Inflammatory macrophage treated with lipopolysaccharide for 4 hours (primary cell): ENCODE data around the gene TMEM178B.
"Not testable (repeated sequence)": the region's sequence is repeated elsewhere in the genome, so short reads cannot be mapped to it uniquely, and the experiment has no call there.

Source experiments
- DNase-seq: peaks from one replicate; pipeline ENCODE4 v3.0.0-alpha.2; 2020

The TMEM178B gene

GRCh38 chr7:141073641-141074161 lies at the start of gene TMEM178B:
Gene TMEM178B, plus strand, starts transcription at chr7:141074064.
- DNase-seq = no peak

DNA sequence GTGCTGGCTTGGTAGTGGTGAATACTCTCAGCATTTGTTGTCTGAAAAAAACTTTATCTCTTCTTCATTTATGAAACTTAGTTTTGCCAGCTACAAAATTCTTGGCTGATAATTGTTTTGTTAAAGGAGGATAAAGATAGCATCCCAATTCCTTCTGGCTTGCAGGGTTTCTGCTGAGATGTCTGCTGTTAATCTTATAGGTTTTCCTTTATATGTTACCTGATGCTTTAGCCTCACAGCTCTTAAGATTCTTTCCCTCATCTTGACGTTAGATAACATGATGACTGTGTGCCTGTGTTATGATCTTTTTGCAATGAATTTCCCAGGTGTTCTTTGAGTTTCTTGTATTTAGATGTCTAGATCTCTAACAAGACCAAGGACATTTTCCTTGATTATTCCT lies 49.2 kb upstream of the TMEM178B start:
- DNase-seq = no peak

DNA sequence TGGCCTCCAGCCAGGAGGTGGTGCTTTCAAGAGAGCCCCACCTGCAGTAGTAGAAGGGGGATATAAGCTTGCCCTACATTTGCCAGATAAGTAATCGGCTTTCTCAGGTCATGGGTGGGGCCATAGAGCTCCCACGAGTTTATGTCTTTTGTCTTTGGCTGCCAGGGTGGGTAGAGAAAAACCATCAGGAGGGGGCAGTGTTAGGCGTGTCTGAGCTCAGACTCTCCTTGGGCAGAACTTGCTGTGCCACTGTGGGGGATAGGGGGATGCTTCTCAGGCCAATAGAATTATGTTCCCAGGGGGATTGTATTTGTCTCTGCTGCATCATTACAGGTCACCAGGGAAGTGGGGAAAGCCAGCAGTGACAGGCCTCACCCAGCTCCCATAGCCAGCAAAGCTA lies 46.8 kb upstream of the TMEM178B start:
- no peak for DNase-seq

DNA sequence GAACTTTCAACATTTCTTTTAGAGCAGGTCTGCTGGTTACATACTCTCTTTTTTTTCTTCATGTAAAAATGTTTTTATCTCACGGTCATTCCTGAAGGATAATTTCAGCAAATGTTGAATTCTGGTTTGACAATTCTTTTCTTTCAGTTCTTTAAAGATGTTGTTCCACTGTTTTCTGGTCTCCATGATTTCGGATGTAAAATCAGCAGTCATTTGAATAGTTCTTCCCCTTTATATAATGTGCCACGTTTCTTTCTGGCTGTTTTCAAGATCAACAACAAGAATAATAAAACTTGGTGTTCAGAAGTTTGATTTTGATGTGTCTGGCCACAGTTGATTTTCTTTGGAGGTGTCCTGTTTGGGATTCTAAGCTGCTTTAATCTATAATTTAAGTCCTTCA lies 45.1 kb upstream of the TMEM178B start:
- DNase-seq = no peak

- not testable (repeated sequence) for DNase-seq
Observed at GRCh38 chr7:141032539-141033323, 41.1 kb upstream of the TMEM178B start.

- DNase-seq = not testable (repeated sequence)
Observed at GRCh38 chr7:141038100-141038499, 35.8 kb upstream of the TMEM178B start.

- DNase-seq = peak; percentile 44
Observed at GRCh38 chr7:141039376-141039775, 34.5 kb upstream of the TMEM178B start.

DNA sequence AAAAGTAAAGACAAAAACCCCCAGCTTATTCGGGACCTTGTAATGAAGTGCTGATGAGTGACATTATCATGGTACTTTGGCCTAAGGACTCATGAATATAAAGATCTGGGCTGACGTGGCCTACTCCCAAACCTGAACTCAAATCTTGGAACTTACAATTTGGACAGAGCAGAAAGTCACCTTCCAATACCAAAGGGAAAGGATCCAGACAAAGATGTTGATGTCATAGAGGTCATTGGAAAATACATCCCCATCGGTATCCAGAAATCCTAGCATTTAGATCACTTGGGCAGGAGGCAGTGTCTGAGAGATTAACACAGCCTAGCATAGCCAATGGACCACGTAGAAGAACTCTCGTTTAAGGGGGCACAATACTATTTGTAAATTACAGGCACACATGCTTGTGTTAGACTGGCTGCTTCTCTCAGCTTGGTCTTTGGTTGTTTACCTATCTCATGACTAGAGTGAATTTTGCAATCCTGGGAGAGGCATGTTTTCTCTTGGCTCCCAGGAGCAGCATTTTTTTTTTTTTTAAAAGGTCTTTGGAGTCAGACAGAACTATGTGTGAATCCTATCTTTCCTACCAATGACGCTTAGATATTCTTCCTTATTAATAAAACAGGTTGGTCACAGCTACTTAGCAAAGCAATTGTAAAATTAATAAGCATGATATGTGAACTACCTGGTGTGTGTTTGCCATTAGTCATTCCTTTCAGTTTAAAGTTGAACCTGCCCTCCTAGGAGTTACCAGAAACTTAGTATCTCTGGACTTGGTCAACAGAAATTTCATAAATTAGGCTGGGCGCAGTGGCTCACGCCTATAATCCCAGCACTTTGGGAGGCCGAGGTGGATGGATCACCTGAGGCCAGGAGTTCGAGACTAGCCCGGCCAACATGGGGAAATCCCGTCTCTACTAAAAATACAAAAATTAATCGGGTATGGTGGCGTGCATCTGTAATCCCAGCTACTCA lies 31.4 kb upstream of the TMEM178B start:
- DNase-seq = no peak

DNA sequence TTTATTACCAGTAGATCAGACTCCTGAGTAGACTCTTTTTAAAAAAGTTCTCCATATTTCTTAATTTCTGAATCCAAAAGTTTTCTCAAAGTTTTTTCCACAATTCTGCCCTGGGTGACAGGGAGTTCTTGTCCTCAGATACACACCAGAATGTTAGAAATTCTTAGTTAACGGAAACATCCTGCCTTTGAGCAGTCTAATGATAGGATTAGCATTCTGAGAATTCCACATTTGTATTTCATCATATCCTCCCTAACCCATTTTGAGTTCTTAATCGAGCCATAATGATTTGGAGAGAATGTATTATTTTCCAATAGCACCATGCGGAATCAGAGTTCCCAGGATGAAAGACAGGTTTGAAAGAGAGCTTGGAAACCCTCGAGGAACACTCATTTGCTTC lies 30.2 kb upstream of the TMEM178B start:
- no peak for DNase-seq

DNA sequence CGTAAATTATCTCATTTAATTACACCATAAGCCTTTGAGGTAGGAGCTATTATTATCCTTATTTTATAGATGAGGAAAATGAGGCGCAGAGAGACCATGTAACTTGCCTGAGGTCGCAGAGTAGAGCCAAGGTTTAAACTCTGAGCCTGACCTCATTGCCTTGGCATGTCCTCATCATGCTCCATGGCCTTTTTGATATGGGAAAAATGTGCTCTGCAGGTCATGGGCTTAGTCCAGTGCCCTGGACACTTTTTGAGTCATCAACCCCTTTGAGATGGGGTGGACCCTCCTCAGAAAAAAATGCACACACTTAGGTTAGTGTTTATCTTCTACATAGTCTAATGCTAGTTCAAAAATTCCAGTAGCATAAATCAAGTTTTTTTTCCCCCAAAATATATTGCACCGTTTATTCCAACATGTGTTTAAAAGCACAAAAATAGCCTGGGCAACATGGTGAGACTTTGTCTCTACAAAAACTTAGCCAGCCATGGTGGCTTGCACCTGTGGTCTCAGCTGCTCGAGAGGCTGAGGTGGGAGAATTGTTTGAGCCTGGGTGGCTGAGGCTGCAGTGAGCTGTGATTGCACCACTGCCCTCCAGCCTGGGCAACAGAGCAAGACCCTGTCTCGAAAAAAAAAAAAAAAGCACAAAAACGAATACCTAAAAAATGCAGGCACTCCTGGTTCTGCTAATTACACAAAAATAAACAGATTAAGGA lies 28.6 kb upstream of the TMEM178B start:
- no peak for DNase-seq

DNA sequence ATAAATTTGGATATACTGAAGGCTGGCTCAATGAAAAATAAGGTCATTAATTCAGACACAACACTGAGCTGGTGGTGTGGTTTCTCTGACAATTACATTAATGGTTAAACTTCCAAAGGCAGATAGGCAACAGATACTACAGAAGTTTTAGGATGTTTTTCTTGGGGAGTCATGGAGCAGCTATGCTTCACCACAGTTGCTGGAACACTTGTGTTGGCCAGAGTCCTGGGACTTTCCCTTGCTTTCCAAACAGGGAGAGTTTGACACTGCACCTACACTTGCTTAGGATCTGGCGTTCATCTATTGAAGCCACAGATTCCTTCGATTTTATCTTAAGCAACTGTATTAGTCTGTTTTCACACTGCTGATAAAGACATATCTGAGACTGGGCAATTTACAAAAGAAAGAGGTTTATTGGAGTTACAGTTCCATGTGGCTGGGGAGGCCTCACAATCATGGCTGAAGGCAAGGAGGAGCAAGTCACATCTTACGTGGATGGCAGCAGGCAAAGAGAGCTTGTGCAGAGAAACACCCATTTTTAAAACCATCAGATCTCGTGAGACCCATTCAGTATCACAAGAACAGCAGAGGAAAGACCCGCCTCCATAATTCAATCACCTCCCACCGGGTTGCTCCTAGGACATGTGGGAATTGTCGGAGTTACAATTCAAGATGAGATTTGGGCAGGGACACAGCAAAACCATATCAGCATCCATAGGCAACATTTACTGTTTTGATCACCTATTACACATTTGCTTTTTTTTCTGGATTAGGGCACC lies 27.8 kb upstream of the TMEM178B start:
- no peak for DNase-seq

GRCh38 chr7:141053626-141054025 lies 20.2 kb upstream of the TMEM178B start:
- DNase-seq = peak; percentile 73

DNA sequence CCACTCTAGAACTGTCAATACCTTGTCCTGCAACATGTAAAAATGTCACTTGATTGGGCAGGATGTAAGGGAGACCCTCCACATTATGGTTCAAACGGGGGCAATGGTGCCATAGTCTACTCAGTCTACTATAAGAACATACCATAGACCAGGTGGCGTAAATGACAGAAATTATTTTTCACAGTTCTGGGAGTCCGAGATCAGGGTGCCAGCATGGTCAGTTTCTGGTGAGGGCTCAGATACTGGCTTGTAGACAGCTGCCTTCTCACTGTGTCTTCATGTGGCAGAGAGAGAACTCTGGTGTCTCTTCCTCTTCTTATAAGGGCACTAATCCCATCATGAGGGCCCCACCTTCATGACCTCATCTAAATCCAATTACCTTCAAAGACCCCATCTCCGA lies 18.7 kb upstream of the TMEM178B start:
- no peak for DNase-seq

- no peak for DNase-seq
Observed at GRCh38 chr7:141057788-141058187, 16.1 kb upstream of the TMEM178B start.

GRCh38 chr7:141067856-141068255 lies 6.0 kb upstream of the TMEM178B start:
- DNase-seq = not testable (repeated sequence)

- DNase-seq = peak; percentile 6
Observed at GRCh38 chr7:141071260-141071854, 2.5 kb upstream of the TMEM178B start.

DNA sequence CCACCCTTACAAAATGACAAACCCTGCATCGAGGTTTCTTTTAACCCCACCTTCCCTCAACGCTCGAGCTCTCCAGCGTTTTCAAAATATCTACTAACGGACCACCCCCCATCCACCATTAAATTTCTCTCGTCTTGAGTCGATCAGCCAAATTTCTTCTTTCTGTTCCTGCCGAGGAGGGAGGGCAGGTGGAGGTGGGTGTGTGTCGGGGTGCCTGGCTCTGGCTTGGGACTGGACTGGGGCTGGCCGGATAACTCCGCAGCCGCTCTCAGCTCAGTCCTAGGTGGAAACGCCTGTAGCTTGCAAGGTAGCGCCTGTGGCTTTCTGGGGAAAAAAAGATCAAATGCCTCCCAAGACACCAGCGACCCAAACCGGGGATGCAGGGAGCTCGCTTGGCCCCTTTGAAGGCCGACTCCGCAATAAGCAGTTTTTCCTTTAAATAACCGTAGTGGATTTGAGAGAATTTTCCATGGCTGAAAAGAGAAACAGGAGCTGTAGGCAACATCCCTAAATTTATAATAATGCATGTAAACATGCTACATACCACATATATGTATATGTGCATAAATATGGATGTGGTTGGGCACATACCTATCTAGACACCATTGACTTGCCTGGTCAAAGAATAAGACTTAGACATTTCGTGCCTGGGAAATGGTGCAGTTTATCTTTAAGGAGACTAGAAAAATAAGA lies 1.9 kb upstream of the TMEM178B start:
- DNase-seq = no peak

DNA sequence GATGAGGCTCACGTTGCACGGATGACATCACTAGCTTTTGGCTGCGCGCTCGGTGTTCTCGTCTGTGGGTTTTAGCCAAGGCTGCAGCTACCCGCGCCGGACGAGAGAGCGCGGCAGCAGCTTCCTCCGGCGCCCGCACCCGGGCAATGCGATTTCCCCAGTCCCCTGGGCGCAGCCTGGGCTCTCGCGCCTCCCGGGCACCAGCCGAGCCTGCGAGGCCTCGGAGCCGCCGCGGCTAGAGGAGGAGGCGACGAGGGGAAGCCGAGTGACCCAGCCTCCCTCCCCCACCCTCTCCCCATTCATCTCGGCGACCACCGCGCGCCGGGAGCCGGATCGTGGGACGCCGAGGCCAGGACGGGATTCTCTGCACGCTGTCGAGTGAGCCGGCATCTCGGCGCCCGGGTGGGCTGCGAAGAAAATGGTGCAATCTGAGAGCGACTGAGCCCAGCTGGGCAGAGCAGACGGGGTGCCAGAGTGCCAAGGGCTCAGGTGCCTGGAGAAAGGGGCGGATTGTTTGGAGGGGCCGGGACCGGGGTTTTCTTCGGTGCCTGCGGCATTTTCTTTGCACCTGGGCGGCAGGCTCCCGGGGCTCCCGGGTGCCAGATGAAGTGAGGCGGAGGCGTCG lies 1.2 kb upstream of the TMEM178B start:
- no peak for DNase-seq

- no peak for DNase-seq
Observed at GRCh38 chr7:141073173-141073640, 657 bp upstream of the TMEM178B start.
